GM18909 (cell line): ENCODE measurements around the gene LAMA2.
A peak's percentile ranks its signal among the peaks of the same experiment; 100 is the strongest.

Experiments used
- ATAC-seq: cut with Tn5 transposase; IDR thresholded peaks from one replicate; pipeline ENCODE4 v1.9.1; 2021; ENCODE audit warnings: mild to moderate bottlenecking; ENCODE audit not compliant: unreplicated experiment, poor library complexity

Gene LAMA2

GRCh38 chr6:129472239-129472638 is 589.3 kb downstream of the LAMA2 start:
- no peak for ATAC-seq

- ATAC-seq, result no peak
These were observed 590.6 kb downstream of the LAMA2 start for GRCh38 chr6:129473546-129473945.

GRCh38 chr6:129475477-129476247 is 592.7 kb downstream of the LAMA2 start:
- no peak for ATAC-seq

- no peak for ATAC-seq
These were observed 593.3 kb downstream of the LAMA2 start for GRCh38 chr6:129476248-129476564.

- no peak for ATAC-seq
These were observed 593.9 kb downstream of the LAMA2 start for GRCh38 chr6:129476810-129477209.

- ATAC-seq, result no peak
These were observed 595.4 kb downstream of the LAMA2 start for GRCh38 chr6:129478379-129478778.

GRCh38 chr6:129481706-129482105 is 598.8 kb downstream of the LAMA2 start:
- ATAC-seq, result no peak

- ATAC-seq, result no peak
These were observed 602.8 kb downstream of the LAMA2 start for GRCh38 chr6:129485746-129486145.

- no peak for ATAC-seq
These were observed 603.4 kb downstream of the LAMA2 start for GRCh38 chr6:129486327-129486726.

GRCh38 chr6:129488313-129488712 is 605.4 kb downstream of the LAMA2 start:
- no peak for ATAC-seq

GRCh38 chr6:129489215-129489765 is 606.4 kb downstream of the LAMA2 start:
- no peak for ATAC-seq

- ATAC-seq, result peak; percentile 93
These were observed 607.8 kb downstream of the LAMA2 start for GRCh38 chr6:129490521-129491255.

GRCh38 chr6:129491436-129491835 is 608.5 kb downstream of the LAMA2 start:
- peak; percentile 7 for ATAC-seq

- ATAC-seq, result no peak
These were observed 609.3 kb downstream of the LAMA2 start for GRCh38 chr6:129492260-129492659.

- ATAC-seq, result no peak
These were observed 610.5 kb downstream of the LAMA2 start for GRCh38 chr6:129493354-129493902.

- ATAC-seq, result no peak
These were observed 611.2 kb downstream of the LAMA2 start for GRCh38 chr6:129494099-129494498.

- ATAC-seq, result no peak
These were observed 611.6 kb downstream of the LAMA2 start for GRCh38 chr6:129494586-129494985.

GRCh38 chr6:129495652-129496051 is 612.7 kb downstream of the LAMA2 start:
- no peak for ATAC-seq

- no peak for ATAC-seq
These were observed 614.8 kb downstream of the LAMA2 start for GRCh38 chr6:129497481-129498441.

- ATAC-seq, result no peak
These were observed 615.6 kb downstream of the LAMA2 start for GRCh38 chr6:129498541-129498940.
